ENCODE measurements around the gene ARL4D. TPM values are rescaled to one million over a fixed set of nuclear protein-coding genes. Genes with fewer than 3 reads are reported as not detected.
A peak's percentile ranks its signal among the peaks of the same experiment; 100 is the strongest.
"Not testable (repeated sequence)": the region's sequence is repeated elsewhere in the genome, so short reads cannot be mapped to it uniquely, and the experiment has no call there.

The ARL4D gene
- total RNA-seq, 1 experiment from 2014 or later: 11.5 TPM

DNA sequence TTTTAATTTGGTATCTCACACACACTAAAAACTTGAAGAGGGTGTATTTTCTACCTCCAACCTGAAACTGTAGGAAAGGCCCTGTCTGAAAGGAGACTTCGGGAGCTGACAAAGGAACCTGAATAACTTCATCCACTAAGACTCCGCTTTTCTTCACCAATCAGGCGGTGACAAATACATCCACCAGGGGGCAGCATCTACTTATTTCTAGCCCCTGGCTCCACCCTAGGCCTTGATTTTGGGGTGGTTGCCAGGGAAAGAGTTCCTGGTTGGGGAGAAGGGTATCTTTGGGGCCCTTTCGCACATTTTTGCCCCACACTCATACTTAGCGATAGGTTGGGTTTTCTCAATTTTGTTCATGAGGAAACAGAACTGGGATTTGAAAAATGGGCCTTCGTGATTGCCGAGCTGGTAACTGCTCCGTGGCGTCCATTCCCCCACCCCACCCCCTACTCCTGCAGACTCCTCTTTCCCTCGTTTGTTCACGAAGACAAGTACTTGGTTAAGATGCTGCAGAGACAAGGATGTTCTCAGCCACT lies 4.8 kb upstream of the ARL4D start:
- RAD21 ChIA-PET (ENCODE audit: low non-redundant PET in 1 of 2, low total read pairs in 2 of 2, uncharacterized antibody in 2 of 2, unreplicated experiment in 2 of 2): interaction anchor here (0.7 to 3.3 kb wide), 4 partner anchors 19 to 183 kb away, joined by 3 to 31 read pairs (median 10); partner anchors contain the start of gene DHX8 (in 2 of the 2)

DNA sequence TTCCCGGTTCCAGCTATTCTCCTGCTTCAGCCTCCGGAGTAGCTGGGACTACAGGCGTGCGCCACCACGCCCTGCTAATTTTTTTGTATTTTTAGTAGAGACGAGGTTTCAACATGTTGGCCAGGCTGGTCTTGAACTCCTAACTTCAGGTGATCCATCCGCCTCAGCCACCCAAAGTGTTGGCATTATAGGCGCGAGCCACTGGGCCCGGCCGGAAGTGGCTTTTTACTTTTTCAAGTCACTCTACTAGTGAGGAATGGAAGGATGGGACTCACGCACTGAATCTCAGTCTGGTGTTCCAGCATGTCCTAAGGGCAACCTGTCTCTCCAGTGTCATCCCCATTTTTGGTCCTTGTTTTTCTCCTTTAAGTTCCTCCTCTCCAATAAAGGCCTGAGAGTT lies 4.1 kb upstream of the ARL4D start:
- H3K27me3 ChIP-seq (ENCODE audit: insufficient read depth, low read length); H3K36me3 ChIP-seq (ENCODE audit: control insufficient read depth in 1 of 2, insufficient read depth in 2 of 2, low read length in 2 of 2); H3K27ac ChIP-seq (ENCODE audit: low read depth, low read length); DNase-seq (ENCODE audit: low read depth, low spot score); H3K79me2 ChIP-seq (ENCODE audit: insufficient read depth, low read length); H3K4me3 ChIP-seq (replicated peaks in 1 of 2; ENCODE audit: low read depth in 1 of 2, low read length in 2 of 2); H3K9me2 ChIP-seq (ENCODE audit: insufficient read depth); H2AFZ ChIP-seq (ENCODE audit: low read depth, low read length, poor library complexity, severe bottlenecking); H3K9ac ChIP-seq (ENCODE audit: low read length); H3K4me2 ChIP-seq (ENCODE audit: low read length); H4K20me1 ChIP-seq (ENCODE audit: insufficient read depth); BruUV-seq (replicated peaks); H3K9me3 ChIP-seq (ENCODE audit: control insufficient read depth in 1 of 2, insufficient read depth in 1 of 2, low read depth in 1 of 2, low read length in 2 of 2); ATAC-seq: not testable (repeated sequence)
- ChIA-PET CTCF (interaction anchor here (0.8 to 10.0 kb wide), 9 partner anchors 24 to 124 kb away, joined by 3 to 194 read pairs (median 4); partner anchors contain the start of gene DHX8), POLR2A (interaction anchor here (0.6 to 4.6 kb wide), 3 partner anchors 27 to 89 kb away, joined by 3 to 37 read pairs (median 26); partner anchors contain the start of gene DHX8), RAD21 (ENCODE audit: low non-redundant PET in 1 of 2, low total read pairs in 2 of 2, uncharacterized antibody in 2 of 2, unreplicated experiment in 2 of 2) (interaction anchor here (2.7 to 3.3 kb wide), 2 partner anchors 88 to 89 kb away, joined by 15 to 31 read pairs; partner anchors contain the start of gene DHX8 (in 2 of the 2))
- intact Hi-C loops (cut with micrococcal nuclease): loop anchor here (1.0 kb wide), 1 partner anchor 89 kb away; the partner anchor contains the start of gene DHX8
- H3K4me1 ChIP-seq (ENCODE audit: control insufficient read depth in 1 of 2, insufficient read depth in 2 of 2, low read length in 2 of 2): peaks cover 3 to 22% of the 10 kb centered on the region in 2 experiments; a peak in 3 of 4 replicates

More for the DNA sequence above, 4.8 kb upstream of the ARL4D start:
- ChIA-PET POLR2A (interaction anchor here (0.6 to 4.6 kb wide), 3 partner anchors 26 to 89 kb away, joined by 3 to 37 read pairs (median 26); partner anchors contain the start of gene DHX8), CTCF (interaction anchor here (0.6 to 10.0 kb wide), 14 partner anchors 9 to 124 kb away, joined by 3 to 194 read pairs (median 4); partner anchors contain the start of gene DHX8)
- H3K79me2 ChIP-seq (ENCODE audit: insufficient read depth, low read length): no peaks in the 10 kb centered on the region; the same call in 1 of the 2 replicates
- no peak overlapping the region for H3K9ac ChIP-seq (ENCODE audit: low read length)
- H4K20me1 ChIP-seq (ENCODE audit: insufficient read depth): no peaks in the 10 kb centered on the region
- H3K9me3 ChIP-seq (ENCODE audit: control insufficient read depth in 1 of 2, insufficient read depth in 1 of 2, low read depth in 1 of 2, low read length in 2 of 2): no peaks in the 10 kb centered on the region
- intact Hi-C loops (cut with micrococcal nuclease): loop anchor here (1.0 kb wide), 1 partner anchor 89 kb away; the partner anchor contains the start of gene DHX8
- peak; percentile 79 for DNase-seq (ENCODE audit: low read depth, low spot score)
- no peak overlapping the region for H3K27ac ChIP-seq (ENCODE audit: low read depth, low read length)
- H3K4me1 ChIP-seq (ENCODE audit: control insufficient read depth in 1 of 2, insufficient read depth in 2 of 2, low read length in 2 of 2): peaks cover 3 to 24% of the 10 kb centered on the region in 2 experiments; a peak in 3 of 4 replicates
- H3K9me2 ChIP-seq (ENCODE audit: insufficient read depth): no peaks in the 10 kb centered on the region
- TF ChIP-seq, protein P1, sequence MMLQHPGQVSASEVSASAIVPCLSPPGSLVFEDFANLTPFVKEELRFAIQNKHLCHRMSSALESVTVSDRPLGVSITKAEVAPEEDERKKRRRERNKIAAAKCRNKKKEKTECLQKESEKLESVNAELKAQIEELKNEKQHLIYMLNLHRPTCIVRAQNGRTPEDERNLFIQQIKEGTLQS (IDR thresholded peaks at IDR 0.05): no peak
- TF ChIP-seq, protein P2, sequence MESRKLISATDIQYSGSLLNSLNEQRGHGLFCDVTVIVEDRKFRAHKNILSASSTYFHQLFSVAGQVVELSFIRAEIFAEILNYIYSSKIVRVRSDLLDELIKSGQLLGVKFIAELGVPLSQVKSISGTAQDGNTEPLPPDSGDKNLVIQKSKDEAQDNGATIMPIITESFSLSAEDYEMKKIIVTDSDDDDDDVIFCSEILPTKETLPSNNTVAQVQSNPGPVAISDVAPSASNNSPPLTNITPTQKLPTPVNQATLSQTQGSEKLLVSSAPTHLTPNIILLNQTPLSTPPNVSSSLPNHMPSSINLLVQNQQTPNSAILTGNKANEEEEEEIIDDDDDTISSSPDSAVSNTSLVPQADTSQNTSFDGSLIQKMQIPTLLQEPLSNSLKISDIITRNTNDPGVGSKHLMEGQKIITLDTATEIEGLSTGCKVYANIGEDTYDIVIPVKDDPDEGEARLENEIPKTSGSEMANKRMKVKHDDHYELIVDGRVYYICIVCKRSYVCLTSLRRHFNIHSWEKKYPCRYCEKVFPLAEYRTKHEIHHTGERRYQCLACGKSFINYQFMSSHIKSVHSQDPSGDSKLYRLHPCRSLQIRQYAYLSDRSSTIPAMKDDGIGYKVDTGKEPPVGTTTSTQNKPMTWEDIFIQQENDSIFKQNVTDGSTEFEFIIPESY (IDR thresholded peaks at IDR 0.05; ENCODE audit: extremely low read depth, insufficient replicate concordance, low read length): no peak
- peak; percentile 100 for TF ChIP-seq RAD21 (IDR thresholded peaks at IDR 0.05; ENCODE audit: low read depth)
- TF ChIP-seq, protein P3, sequence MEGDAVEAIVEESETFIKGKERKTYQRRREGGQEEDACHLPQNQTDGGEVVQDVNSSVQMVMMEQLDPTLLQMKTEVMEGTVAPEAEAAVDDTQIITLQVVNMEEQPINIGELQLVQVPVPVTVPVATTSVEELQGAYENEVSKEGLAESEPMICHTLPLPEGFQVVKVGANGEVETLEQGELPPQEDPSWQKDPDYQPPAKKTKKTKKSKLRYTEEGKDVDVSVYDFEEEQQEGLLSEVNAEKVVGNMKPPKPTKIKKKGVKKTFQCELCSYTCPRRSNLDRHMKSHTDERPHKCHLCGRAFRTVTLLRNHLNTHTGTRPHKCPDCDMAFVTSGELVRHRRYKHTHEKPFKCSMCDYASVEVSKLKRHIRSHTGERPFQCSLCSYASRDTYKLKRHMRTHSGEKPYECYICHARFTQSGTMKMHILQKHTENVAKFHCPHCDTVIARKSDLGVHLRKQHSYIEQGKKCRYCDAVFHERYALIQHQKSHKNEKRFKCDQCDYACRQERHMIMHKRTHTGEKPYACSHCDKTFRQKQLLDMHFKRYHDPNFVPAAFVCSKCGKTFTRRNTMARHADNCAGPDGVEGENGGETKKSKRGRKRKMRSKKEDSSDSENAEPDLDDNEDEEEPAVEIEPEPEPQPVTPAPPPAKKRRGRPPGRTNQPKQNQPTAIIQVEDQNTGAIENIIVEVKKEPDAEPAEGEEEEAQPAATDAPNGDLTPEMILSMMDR (IDR thresholded peaks at IDR 0.05 in 2 of 3, conservative IDR thresholded peaks at IDR 0.05 in 1 of 3; ENCODE audit: borderline replicate concordance in 1 of 3, insufficient read depth in 1 of 3, low read depth in 2 of 3, low read length in 2 of 3): peak; percentile 82 to 99 (median 96)
- H3K36me3 ChIP-seq (ENCODE audit: control insufficient read depth in 1 of 2, insufficient read depth in 2 of 2, low read length in 2 of 2): no peaks in the 10 kb centered on the region
- no peak overlapping the region for H2AFZ ChIP-seq (ENCODE audit: low read depth, low read length, poor library complexity, severe bottlenecking)
- peak overlapping the region; percentile 5; the same call in 1 of the 2 replicates for H3K4me2 ChIP-seq (ENCODE audit: low read length)
- peak; percentile 59 for ATAC-seq
- BruUV-seq (replicated peaks): no TSS peak
- no peaks in the 10 kb centered on the region for H3K27me3 ChIP-seq (ENCODE audit: insufficient read depth, low read length)
- no peak overlapping the region for H3K4me3 ChIP-seq (replicated peaks in 1 of 2; ENCODE audit: low read depth in 1 of 2, low read length in 2 of 2)

All from HCT116 (cell line).